HG03139 (cell line): Measurements from ENCODE around the gene GAPDHS.

ENCODE experiments used
- ATAC-seq: cut with Tn5 transposase; IDR thresholded peaks from one replicate; pipeline ENCODE4 v1.9.1; 2021; ENCODE audit not compliant: unreplicated experiment

The GAPDHS gene

DNA sequence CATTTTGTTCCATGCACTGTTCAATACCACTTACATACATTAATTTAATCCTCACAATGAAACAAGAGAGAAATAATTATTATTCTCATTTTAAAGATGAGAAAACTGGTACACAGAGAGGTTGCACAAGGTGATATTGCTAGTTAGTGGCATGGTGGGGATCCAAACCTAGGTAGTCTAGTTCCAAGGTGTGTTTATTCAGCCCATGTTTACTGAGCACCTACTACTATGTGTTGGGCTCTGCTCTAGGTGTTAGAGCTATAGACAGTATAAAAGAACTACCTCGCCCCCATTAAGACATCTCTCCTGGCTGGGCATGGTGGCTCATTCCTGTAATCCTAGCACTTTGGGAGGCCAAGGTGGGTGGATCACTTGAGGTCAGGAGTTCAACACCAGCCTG, 49.5 kb downstream of the GAPDHS start:
- no peak for ATAC-seq

DNA sequence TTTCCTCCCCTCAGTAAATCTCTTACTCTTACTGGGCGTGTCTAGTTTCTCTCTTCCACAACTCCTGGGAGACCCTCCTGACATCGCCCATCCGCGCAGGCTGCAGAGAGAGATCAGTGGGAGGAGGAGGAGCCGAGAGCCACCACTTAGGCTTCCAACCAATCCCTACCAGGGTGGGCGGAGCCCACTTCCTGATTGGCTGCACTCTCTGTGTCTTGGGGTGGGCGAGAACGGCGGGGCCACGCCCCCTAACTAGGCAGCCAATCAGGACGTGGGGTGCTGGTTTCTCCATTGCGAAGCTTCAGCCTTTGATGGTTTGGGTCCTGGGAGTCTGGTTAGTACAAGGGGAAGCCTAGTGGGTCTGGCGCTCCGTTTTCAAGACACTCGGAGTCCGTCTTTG, 52.6 kb downstream of the GAPDHS start, which contains the start of gene PMIS2:
Gene PMIS2 (plus strand): TSS at position 326 of the 400 bp plus-strand sequence. CDS start 87 bp downstream, outside the sequence.
- no peak for ATAC-seq

- no peak for ATAC-seq
These were observed 54.1 kb downstream of the GAPDHS start for GRCh38 chr19:35587321-35587720.

- no peak for ATAC-seq
These were observed 57.6 kb downstream of the GAPDHS start for GRCh38 chr19:35590875-35591274.

- ATAC-seq: no peak
These were observed 59.0 kb downstream of the GAPDHS start for GRCh38 chr19:35592226-35592625.
